Keratinocyte (primary cell): ENCODE data around the gene SRSF1.

ENCODE experiments used
- CTCF ChIP-seq, 3 experiments: IDR thresholded peaks in 1 of 3; conservative IDR thresholded peaks in 1 of 3; optimal IDR thresholded peaks in 1 of 3; 2 replicates in 2 of 3; 3 replicates in 1 of 3; pipeline versions ENCODE3 to v1.5.1; 2011; ENCODE audit warnings: low read length in 3 of 3, mild to moderate bottlenecking in 3 of 3, moderate library complexity in 2 of 3, control low read depth in 1 of 3, inconsistent platforms in 1 of 3; ENCODE audit not compliant: insufficient read depth in 2 of 3; ENCODE audit errors: extremely low read depth in 1 of 3
- EZH2 ChIP-seq: IDR thresholded peaks from one replicate; pipeline ENCODE4 v1.6.1; 2012; ENCODE audit warnings: inconsistent platforms, mild to moderate bottlenecking, low read length, moderate library complexity

GRCh38 chr17:57986841-57987580 is 20.0 kb downstream of the SRSF1 start:
- TF ChIP-seq CTCF (optimal IDR thresholded peaks at IDR 0.05 in 1 of 3, IDR thresholded peaks at IDR 0.05 in 1 of 3, conservative IDR thresholded peaks at IDR 0.05 in 1 of 3; ENCODE audit: extremely low read depth in 1 of 3, insufficient read depth in 2 of 3, low read length in 3 of 3) (no peak), EZH2 (no peak)
